Tibial nerve (tissue), 4 donors: ENCODE data around the gene ZNF821. TPM values are rescaled to one million over a fixed set of nuclear protein-coding genes. Genes with fewer than 3 reads are reported as not detected.
"Not testable (repeated sequence)": the region's sequence is repeated elsewhere in the genome, so short reads cannot be mapped to it uniquely, and the experiment has no call there.

Source experiments
- DNase-seq, 2 donors: peaks; one replicate each; pipeline ENCODE4 v3.0.0-alpha.2; 2019; ENCODE audit warnings: low spot score in 2 of 2
- H3K27ac ChIP-seq, 4 donors: fragments of 200-600 bp; sonication (generic) in 3 of 4; one replicate each; pipeline ENCODE4 v1.5.1; 2017 to 2019; ENCODE audit warnings: mild to moderate bottlenecking in 1 of 4
- H3K27me3 ChIP-seq, 2 donors: fragments of 200-600 bp; sonication (generic) in 1 of 2; one replicate each; pipeline versions ENCODE4 v1.5.1 to v1.6.0; 2017 to 2019
- H3K36me3 ChIP-seq, 3 donors: fragments of 200-600 bp; sonication (generic); one replicate each; pipeline ENCODE4 v1.5.1; 2018 to 2019
- H3K4me1 ChIP-seq, 4 donors: fragments of 200-600 bp; sonication (generic) in 3 of 4; one replicate each; pipeline ENCODE4 v1.5.1; 2017 to 2019
- H3K4me3 ChIP-seq, 4 donors: fragments of 200-600 bp; sonication (generic) in 3 of 4; one replicate each; pipeline ENCODE4 v1.5.1; 2017 to 2019; ENCODE audit warnings: mild to moderate bottlenecking in 1 of 4, moderate library complexity in 1 of 4
- H3K9me3 ChIP-seq, 4 donors: fragments of 200-600 bp; sonication (generic) in 3 of 4; one replicate each; pipeline ENCODE4 v1.5.1; 2017 to 2019
- EP300 ChIP-seq, 2 donors: sonication (generic); formaldehyde crosslinking; IDR thresholded peaks; one replicate each; pipeline ENCODE4 v1.6.1; 2017; ENCODE audit warnings: antibody characterized with exemption in 2 of 2, mild to moderate bottlenecking in 1 of 2
- POLR2A ChIP-seq, 2 donors: fragments of 450-650 bp; IDR thresholded peaks; one replicate each; pipeline ENCODE4 v1.6.1; 2017; ENCODE audit warnings: antibody characterized with exemption in 2 of 2, mild to moderate bottlenecking in 2 of 2, moderate library complexity in 2 of 2
- WGBS, 2 donors: methylation state at CpG; one replicate each; pipeline ENCODE4 v1.1.5; 2018; 5-methylcytosine and 5-hydroxymethylcytosine counted together
- total RNA-seq, 4 donors: library from RNA; depleted of rRNA; stranded (reverse); fragments of >200 nt; gene quantifications; one replicate each; pipeline ENCODE4 v1.1.0, GENCODE V29; 2016
- TF ChIP-seq, protein P1 (sequence below), 5 experiments: fragments of 200-600 bp in 3 of 5; fragments of 450-650 bp in 2 of 5; sonication (generic) in 3 of 5; IDR thresholded peaks; one replicate each; pipeline ENCODE4 v1.5.1; 2016 to 2019; ENCODE audit warnings: antibody characterized with exemption in 5 of 5, mild to moderate bottlenecking in 3 of 5, moderate library complexity in 2 of 5

The ZNF821 gene
- total RNA-seq, 4 donors from 2014 or later: 3.5 to 18.9 (median 4.3) TPM

DNA sequence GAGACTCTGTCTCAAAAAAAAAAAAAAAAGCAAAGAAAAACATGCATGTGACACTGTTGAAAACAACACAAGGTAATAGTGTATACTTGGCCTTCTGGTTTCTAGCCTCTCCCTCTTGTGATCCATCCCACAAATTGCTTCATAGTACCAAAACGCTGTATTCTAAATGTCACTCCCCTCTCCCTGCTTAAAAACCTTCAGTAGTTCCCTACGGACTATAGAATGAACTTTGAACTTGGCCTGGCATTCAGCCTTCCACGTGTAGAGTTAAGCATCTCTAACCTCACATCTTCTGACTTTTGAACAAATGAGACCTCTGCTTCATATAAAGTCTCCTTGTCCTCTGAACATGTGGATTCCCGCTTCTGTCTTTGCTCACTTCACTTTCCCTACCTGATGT, 5.1 kb downstream of the ZNF821 start:
- TF ChIP-seq, protein P1, sequence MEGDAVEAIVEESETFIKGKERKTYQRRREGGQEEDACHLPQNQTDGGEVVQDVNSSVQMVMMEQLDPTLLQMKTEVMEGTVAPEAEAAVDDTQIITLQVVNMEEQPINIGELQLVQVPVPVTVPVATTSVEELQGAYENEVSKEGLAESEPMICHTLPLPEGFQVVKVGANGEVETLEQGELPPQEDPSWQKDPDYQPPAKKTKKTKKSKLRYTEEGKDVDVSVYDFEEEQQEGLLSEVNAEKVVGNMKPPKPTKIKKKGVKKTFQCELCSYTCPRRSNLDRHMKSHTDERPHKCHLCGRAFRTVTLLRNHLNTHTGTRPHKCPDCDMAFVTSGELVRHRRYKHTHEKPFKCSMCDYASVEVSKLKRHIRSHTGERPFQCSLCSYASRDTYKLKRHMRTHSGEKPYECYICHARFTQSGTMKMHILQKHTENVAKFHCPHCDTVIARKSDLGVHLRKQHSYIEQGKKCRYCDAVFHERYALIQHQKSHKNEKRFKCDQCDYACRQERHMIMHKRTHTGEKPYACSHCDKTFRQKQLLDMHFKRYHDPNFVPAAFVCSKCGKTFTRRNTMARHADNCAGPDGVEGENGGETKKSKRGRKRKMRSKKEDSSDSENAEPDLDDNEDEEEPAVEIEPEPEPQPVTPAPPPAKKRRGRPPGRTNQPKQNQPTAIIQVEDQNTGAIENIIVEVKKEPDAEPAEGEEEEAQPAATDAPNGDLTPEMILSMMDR (IDR thresholded peaks at IDR 0.05): no peak
- TF ChIP-seq POLR2A (IDR thresholded peaks at IDR 0.05) (no peak), EP300 (IDR thresholded peaks at IDR 0.05) (no peak)
- Histone ChIP-seq H3K27me3 (no peaks in the 10 kb centered on the region), H3K4me3 (no peak overlapping the region), H3K36me3 (peaks cover 0 to 65% (median 12%) of the 10 kb centered on the region in 3 donors), H3K4me1 (peaks cover 0 to 21% (median 7%) of the 10 kb centered on the region in 4 donors), H3K9me3 (no peaks in the 10 kb centered on the region), H3K27ac (no peak overlapping the region)
- no peak for DNase-seq
- WGBS, 2 donors: 52 to 53% methylated on average over 4 of the region's 4 CpGs

DNA sequence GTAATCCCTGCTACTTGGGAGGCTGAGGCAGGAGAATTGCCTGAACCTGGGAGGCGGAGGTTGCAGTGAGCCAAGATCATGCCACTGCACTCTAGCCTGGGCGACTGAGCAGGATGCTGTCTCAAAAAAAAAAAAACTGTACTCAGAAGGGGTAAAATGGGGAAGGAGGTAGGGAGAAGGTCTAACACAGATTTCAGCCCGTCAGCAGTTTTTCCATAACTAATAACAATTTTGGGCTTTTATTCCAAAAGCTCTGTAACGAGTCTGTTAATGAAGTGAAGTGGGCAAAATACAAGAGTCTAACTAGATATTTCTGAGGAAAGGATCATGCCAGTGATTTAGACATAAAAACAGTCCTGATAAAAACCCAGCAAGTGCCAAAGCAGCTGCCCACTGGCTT, 10.8 kb downstream of the ZNF821 start:
- WGBS, 2 donors: 82 to 83% methylated on average over 4 of the region's 4 CpGs

DNA sequence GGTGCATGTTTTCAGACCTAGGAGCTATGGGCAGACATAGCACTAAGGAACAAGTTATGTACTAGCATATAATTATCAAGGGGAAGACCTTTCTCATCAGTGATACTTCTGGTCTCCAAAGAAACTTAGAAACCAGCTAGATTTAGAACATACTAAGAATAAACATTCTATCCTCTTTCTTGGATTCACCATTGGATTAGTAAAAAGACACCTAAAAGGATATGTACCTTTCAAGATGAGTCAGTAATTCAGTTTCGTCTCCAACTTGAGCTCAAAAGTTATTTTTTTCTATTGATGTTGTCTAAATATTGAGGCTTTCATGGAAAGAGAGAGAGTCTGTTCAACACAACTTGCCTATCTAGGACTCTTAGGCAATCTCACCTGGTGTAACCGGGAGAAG, 13.2 kb downstream of the ZNF821 start:
- H3K27ac ChIP-seq: no peak overlapping the region
- no peak for TF ChIP-seq POLR2A (IDR thresholded peaks at IDR 0.05)
- no peak for TF ChIP-seq EP300 (IDR thresholded peaks at IDR 0.05)
- TF ChIP-seq, protein P1 (IDR thresholded peaks at IDR 0.05): no peak
- H3K9me3 ChIP-seq: no peaks in the 10 kb centered on the region
- peaks cover 0 to 40% (median 0%) of the 10 kb centered on the region in 3 donors for H3K36me3 ChIP-seq
- no peak overlapping the region for H3K4me3 ChIP-seq
- H3K4me1 ChIP-seq: no peaks in the 10 kb centered on the region
- WGBS, 2 donors: 95 to 99% methylated on average over 2 of the region's 2 CpGs
- DNase-seq: no peak
- H3K27me3 ChIP-seq: no peaks in the 10 kb centered on the region

More for the DNA sequence above, 10.8 kb downstream of the ZNF821 start:
- Histone ChIP-seq H3K4me1 (no peaks in the 10 kb centered on the region), H3K27me3 (no peaks in the 10 kb centered on the region), H3K4me3 (no peak overlapping the region), H3K36me3 (peaks cover 0 to 50% (median under 1%) of the 10 kb centered on the region in 3 donors), H3K9me3 (no peaks in the 10 kb centered on the region), H3K27ac (no peak overlapping the region)
- no peak for DNase-seq
- TF ChIP-seq POLR2A (IDR thresholded peaks at IDR 0.05): no peak
- no peak for TF ChIP-seq EP300 (IDR thresholded peaks at IDR 0.05)
- TF ChIP-seq, protein P1 (IDR thresholded peaks at IDR 0.05): no peak

DNA sequence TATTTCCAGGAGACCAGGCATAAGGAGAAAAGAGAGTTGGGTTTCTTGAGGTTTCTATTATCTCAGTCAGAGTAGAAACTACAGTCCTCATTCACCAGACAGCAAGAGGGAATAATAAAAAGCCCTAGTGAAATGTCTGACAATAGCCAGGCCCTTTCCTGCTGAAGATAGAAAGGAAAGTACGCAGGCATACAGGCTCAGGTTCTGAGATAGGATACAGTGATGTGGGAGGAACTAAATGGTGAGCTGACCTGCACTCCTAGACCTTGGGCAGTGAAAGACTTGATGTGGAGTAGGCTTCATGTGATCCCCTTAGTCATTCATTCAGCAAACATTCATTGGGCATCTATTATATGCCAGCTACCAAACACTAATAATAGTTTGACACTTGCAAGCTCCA, 14.9 kb downstream of the ZNF821 start:
- H3K9me3 ChIP-seq: no peaks in the 10 kb centered on the region
- H3K27ac ChIP-seq: no peak overlapping the region
- peaks cover 0 to 40% (median 0%) of the 10 kb centered on the region in 3 donors for H3K36me3 ChIP-seq
- H3K27me3 ChIP-seq: no peaks in the 10 kb centered on the region
- no peak for DNase-seq
- no peaks in the 10 kb centered on the region for H3K4me1 ChIP-seq
- H3K4me3 ChIP-seq: no peak overlapping the region
- 92 to 96% methylated on average over 1 of the region's 1 CpG for WGBS, 2 donors
- no peak for TF ChIP-seq POLR2A (IDR thresholded peaks at IDR 0.05)
- no peak for TF ChIP-seq EP300 (IDR thresholded peaks at IDR 0.05)
- TF ChIP-seq, protein P1 (IDR thresholded peaks at IDR 0.05): no peak

DNA sequence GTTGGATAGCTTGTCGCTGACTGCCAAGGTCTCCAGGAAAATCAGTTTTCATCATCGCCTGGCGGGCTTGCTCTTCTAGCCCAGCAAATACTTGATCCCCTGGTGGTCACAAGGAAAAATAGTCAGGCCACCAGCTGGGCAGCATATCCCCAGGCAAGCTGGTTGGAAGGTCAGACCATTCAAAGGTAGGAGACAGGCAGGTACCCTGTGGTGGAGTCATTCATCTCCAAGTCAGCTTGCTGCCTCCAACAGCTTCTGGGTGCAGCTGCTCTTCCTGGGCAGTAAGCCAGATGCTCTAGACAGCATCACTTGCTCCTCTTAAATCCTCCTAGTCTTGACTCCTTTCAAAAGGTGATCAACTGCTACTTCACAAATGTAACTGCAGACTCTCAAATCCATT, 16.0 kb downstream of the ZNF821 start:
- TF ChIP-seq POLR2A (IDR thresholded peaks at IDR 0.05): no peak
- TF ChIP-seq, protein P1 (IDR thresholded peaks at IDR 0.05): no peak
- no peaks in the 10 kb centered on the region for H3K4me1 ChIP-seq
- no peak overlapping the region for H3K4me3 ChIP-seq
- no peaks in the 10 kb centered on the region for H3K9me3 ChIP-seq
- DNase-seq: no peak
- no peak overlapping the region for H3K27ac ChIP-seq
- WGBS, 2 donors: 92 to 96% methylated on average over 3 of the region's 3 CpGs
- no peaks in the 10 kb centered on the region for H3K27me3 ChIP-seq
- H3K36me3 ChIP-seq: peaks cover 0 to 48% (median 0%) of the 10 kb centered on the region in 3 donors

DNA sequence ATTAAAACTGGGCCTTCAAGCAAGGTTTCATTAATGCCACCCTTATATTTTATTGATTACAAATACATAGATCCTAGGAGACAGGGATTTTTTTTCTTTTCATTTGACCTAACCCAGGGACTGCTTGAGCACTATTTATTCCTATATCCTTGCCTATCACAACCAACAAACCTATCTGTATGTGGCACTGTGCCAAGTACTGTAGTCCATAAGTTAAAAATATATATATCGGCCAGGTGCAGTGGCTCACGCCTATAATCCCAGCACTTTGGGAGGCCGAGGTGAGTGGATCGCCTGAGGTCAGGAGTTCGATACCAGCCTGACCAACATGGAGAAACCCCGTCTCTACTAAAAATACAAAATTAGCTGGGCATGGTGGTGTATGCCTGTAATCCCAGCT, 16.8 kb downstream of the ZNF821 start:
- peaks cover 0 to 53% (median 0%) of the 10 kb centered on the region in 3 donors for H3K36me3 ChIP-seq
- not testable (repeated sequence) for H3K4me1 ChIP-seq, H3K4me3 ChIP-seq, H3K27me3 ChIP-seq, H3K27ac ChIP-seq, H3K9me3 ChIP-seq, DNase-seq
- WGBS, 2 donors: 94 to 95% methylated on average over 6 of the region's 6 CpGs
